AG04450 (cell line): Measurements from ENCODE around the gene SFXN5. TPM values are rescaled to one million over a fixed set of nuclear protein-coding genes. Genes with fewer than 3 reads are reported as not detected.

Experiments
- CTCF ChIA-PET: fragments of 300-600, 350-600 bp; formaldehyde crosslinking; extraction: SDS; loops from one replicate; lab custom pipeline; 2022; ENCODE audit warnings: antibody characterized with exemption, inconsistent platforms; lab: Charles Lee
- POLR2A ChIA-PET: fragments of 350-600 bp; formaldehyde crosslinking; extraction: SDS; loops from one replicate; lab custom pipeline; 2021; ENCODE audit warnings: antibody characterized with exemption, inconsistent platforms; lab: Yijun Ruan, JAX
- DNase-seq: peaks from one replicate; pipeline ENCODE4 v3.0.0-alpha.2; 2011; ENCODE audit warnings: low read depth, low spot score
- H3K27ac ChIP-seq: one replicate; pipeline ENCODE4 v1.5.1; 2012; ENCODE audit warnings: low read depth, low read length, control low read depth
- H3K27me3 ChIP-seq: one replicate; pipeline ENCODE4 v1.6.0; 2012; ENCODE audit warnings: low read length; ENCODE audit not compliant: control insufficient read depth, insufficient read depth
- H3K4me3 ChIP-seq: 2 replicates; pipeline ENCODE4 v1.5.1; 2011; ENCODE audit warnings: mild to moderate bottlenecking, low read depth, low read length, control low read depth
- H3K9me3 ChIP-seq: 2 replicates; pipeline ENCODE4 v1.5.1; 2012; ENCODE audit warnings: low read length; ENCODE audit not compliant: control insufficient read depth, insufficient read depth
- polyA plus RNA-seq: library from polyadenylated mRNA; depleted of rRNA; stranded (reverse); fragments of >200 nt; gene quantifications from 2 replicates; pipeline ENCODE4 v1.2.3, GENCODE V29; 2011
- TF ChIP-seq, protein P1 (sequence below): IDR thresholded peaks from 2 replicates; pipeline ENCODE4 v1.5.1; 2011; ENCODE audit warnings: low read depth, low read length, control low read depth, inconsistent platforms

SFXN5 gene
- polyA plus RNA-seq, 1 experiment, result 11.8 TPM

DNA sequence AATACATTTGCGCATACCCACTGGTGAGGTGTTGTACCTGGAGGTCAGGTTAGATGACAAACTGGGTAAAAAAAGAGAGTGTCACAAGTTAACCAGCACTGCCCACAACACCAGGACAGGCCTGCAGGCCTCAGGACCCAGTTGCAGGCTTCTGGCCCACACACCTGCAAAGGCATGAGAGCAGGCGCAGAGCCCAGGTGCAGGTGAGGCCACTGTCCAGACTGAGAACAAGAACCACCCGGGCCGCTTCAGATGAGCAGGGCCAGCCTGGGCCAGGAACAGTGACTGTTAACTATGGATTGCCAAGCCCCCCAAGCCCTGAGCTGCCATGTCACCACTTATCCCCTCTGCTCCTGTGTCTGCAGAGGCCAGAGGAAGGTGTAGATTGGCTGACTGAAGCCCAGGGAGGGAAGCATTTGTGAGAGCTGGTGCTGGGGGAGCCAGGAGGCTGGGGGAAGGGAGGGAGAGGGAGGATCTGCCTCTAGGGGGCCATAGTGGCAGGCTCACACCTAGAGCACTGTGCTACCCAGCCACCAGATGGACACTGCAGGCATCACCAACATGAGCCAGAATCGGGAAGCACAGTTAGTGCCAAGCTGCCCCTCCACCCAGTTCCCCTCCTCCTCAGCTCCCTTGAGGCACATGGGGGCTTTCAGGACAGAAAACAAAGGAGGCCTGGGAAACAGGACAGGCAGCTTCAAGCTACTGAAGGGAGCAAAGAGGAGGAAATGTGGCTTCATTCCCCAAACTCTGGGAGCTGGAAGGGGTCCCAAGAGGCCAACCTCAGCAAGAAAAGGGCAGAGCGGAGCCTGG is 35.4 kb downstream of the SFXN5 start:
- ChIA-PET CTCF (interaction anchor here (0.9 kb wide), 1 partner anchor 142 kb away, joined by 3 read pairs; no protein-coding TSS in a partner anchor), POLR2A (no interaction called here)
- Histone ChIP-seq H3K9me3 (no peaks in the 10 kb centered on the region; the same call in 1 of the 2 replicates), H3K4me3 (no peak overlapping the region), H3K27me3 (no peaks in the 10 kb centered on the region), H3K27ac (no peak overlapping the region)
- no peak for DNase-seq
- TF ChIP-seq, protein P1, sequence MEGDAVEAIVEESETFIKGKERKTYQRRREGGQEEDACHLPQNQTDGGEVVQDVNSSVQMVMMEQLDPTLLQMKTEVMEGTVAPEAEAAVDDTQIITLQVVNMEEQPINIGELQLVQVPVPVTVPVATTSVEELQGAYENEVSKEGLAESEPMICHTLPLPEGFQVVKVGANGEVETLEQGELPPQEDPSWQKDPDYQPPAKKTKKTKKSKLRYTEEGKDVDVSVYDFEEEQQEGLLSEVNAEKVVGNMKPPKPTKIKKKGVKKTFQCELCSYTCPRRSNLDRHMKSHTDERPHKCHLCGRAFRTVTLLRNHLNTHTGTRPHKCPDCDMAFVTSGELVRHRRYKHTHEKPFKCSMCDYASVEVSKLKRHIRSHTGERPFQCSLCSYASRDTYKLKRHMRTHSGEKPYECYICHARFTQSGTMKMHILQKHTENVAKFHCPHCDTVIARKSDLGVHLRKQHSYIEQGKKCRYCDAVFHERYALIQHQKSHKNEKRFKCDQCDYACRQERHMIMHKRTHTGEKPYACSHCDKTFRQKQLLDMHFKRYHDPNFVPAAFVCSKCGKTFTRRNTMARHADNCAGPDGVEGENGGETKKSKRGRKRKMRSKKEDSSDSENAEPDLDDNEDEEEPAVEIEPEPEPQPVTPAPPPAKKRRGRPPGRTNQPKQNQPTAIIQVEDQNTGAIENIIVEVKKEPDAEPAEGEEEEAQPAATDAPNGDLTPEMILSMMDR, result 0 out of 2 replicates have a peak, but pooled peaks have one; percentile 8

DNA sequence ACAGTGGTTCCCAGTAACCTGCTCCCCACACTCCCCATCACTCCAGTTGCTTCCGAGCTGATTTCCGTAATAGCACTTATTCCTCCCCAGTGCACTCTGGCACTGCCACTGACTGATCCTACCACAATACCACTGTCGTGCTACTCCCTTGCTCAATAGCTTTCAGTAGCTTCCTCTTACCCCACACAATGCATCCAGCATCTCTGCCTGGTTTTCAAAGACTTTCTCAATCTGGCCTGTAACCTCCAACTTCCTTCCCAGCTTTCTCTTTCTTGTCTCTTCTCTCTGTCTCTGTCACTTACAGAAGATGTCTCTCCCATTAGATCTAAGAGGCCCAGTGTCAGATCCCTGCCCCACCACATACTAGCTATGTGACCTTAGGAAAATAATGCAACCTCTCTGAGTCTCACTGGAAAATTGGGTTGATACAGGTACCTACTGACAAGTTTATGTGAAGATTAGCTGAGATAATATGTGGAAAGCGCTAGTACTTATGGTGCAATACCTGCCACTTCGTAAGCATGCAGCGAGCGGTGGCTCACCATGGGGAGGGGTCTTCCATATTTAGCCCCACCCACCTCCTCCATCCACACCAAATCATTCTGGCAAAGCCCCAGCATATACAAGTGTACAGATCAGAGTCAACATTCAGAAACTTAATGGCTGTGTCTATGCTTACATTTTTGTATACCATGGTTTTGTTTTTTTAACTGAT is 36.7 kb downstream of the SFXN5 start:
- Histone ChIP-seq H3K27me3 (no peaks in the 10 kb centered on the region), H3K27ac (no peak overlapping the region), H3K9me3 (no peaks in the 10 kb centered on the region; the same call in 1 of the 2 replicates), H3K4me3 (no peak overlapping the region)
- no peak for DNase-seq
- ChIA-PET CTCF (interaction anchor here (0.6 to 1.5 kb wide), 3 partner anchors 42 to 130 kb away, joined by 4 to 7 read pairs (median 5); no protein-coding TSS in a partner anchor), POLR2A (no interaction called here)
- TF ChIP-seq, protein P1, result no peak

DNA sequence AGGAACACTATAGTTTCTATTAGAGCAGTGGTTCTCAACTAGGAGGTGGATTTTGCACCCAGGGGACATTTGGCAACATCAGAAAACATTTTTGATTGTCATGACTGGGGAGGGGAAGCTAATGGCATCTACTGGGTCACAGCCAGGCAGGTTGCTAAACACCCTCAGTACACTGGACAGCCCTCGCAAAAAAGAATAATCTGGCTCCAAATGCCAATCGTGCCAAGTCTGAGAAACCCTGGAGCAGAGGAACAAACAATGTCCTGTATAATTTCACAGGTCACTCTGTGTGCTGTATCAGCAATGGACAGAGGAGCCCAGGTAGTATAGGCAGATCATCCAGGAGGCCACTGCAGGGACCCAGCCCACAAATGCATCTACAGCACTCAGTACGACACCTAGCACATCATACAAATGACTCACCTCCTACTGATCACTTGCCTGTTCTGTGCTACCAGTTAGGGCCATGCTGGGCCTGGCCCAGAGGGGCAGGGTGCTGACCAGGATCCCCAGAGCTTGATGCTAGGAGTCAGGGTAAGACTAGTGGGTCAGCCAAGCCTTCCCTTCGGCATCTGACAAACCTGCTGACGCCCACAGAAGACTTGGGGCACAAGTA is 37.6 kb downstream of the SFXN5 start:
- no peak overlapping the region for H3K27ac ChIP-seq
- CTCF ChIA-PET, result interaction anchor here (1.0 to 1.5 kb wide), 2 partner anchors 40 to 41 kb away, joined by 4 read pairs; no protein-coding TSS in a partner anchor
- H3K9me3 ChIP-seq, result no peaks in the 10 kb centered on the region; the same call in 1 of the 2 replicates
- DNase-seq, result no peak
- no peak overlapping the region for H3K4me3 ChIP-seq
- TF ChIP-seq, protein P1, result no peak
- POLR2A ChIA-PET, result no interaction called here
- H3K27me3 ChIP-seq, result no peaks in the 10 kb centered on the region

DNA sequence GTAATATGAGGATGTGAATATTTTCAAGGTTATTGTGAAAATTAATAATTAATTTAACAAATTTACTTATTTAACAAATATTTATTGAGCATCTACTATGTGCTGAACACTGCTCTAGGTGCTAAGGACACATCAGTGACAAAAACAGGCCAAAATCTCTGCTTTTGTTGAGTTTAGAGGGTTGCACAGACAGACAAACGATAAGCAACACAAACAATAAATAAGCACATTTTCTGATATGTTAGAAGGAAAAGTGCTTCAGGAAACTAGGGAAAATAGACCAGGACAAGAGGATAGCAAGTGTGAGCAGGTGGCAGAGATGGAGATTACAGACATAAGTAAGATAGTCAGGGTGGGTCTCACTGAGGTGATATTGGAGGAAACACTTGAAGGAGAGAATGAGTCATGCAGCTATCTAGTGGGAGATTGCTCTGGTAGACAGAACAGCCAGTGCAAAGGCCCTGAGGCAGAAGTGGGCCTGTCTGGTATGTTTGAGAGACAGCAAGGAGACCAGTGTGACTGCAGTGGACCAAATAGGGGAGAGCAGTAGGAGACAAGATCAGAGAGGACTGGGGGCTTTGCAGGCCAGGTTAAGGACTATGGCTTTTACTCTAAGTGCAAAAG is 38.3 kb downstream of the SFXN5 start:
- ChIA-PET CTCF (interaction anchor here (1.0 kb wide), 1 partner anchor 40 kb away, joined by 4 read pairs; no protein-coding TSS in a partner anchor), POLR2A (interaction anchor here (0.6 kb wide), 1 partner anchor 162 kb away, joined by 5 read pairs; no protein-coding TSS in a partner anchor)
- Histone ChIP-seq H3K27ac (no peak overlapping the region), H3K4me3 (no peak overlapping the region), H3K27me3 (no peaks in the 10 kb centered on the region), H3K9me3 (no peaks in the 10 kb centered on the region; the same call in 1 of the 2 replicates)
- TF ChIP-seq, protein P1, result no peak
- no peak for DNase-seq
